MM.1S (cell line): Measurements from ENCODE around the gene CCDC38.

Experiments
- CTCF ChIP-seq: fragments of 300-600 bp; sonication (generic); IDR thresholded peaks from 2 replicates; pipeline ENCODE4 v1.5.1; 2016; ENCODE audit warnings: antibody characterized with exemption, low read length, mixed read lengths
- EZH2 ChIP-seq: fragments of 300-600 bp; sonication (generic); optimal IDR thresholded peaks from 2 replicates; pipeline ENCODE3; 2017; ENCODE audit warnings: low read depth, mild to moderate bottlenecking, antibody characterized with exemption, low read length, mixed read lengths
- EZH2phosphoT487 ChIP-seq: fragments of 300-600 bp; sonication (generic); IDR thresholded peaks from 2 replicates; pipeline ENCODE4 v1.6.1; 2018; ENCODE audit warnings: antibody characterized with exemption, low read length

DNA sequence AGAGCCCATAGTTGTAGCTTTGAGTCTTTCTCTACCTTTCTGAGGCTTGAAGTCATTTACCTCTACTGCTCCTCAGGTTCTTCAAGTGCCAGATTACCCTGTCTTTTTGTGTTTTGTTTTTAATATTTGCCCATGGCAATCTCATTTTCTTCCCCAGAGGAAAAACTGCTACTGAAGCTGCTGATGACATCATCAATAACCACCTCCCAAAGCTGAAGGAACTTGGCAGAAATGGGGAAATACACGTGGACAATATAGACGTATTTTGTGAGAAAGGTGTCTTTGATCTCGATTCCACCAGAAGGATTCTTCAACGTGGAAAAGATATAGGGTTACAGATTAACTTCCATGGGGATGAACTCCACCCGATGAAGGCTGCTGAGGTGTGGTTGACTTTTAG, 17.8 kb upstream of the CCDC38 start:
- TF ChIP-seq CTCF: no peak
- TF ChIP-seq EZH2: no peak
- no peak for TF ChIP-seq EZH2phosphoT487
